ENCODE measurements around the gene WSCD2. TPM values are rescaled to one million over a fixed set of nuclear protein-coding genes. Genes with fewer than 3 reads are reported as not detected.

Gene WSCD2
- polyA plus RNA-seq, 1 donor (not counting 4 experiments of a cell fraction or from before 2014, with no cell fraction given): not detected

DNA sequence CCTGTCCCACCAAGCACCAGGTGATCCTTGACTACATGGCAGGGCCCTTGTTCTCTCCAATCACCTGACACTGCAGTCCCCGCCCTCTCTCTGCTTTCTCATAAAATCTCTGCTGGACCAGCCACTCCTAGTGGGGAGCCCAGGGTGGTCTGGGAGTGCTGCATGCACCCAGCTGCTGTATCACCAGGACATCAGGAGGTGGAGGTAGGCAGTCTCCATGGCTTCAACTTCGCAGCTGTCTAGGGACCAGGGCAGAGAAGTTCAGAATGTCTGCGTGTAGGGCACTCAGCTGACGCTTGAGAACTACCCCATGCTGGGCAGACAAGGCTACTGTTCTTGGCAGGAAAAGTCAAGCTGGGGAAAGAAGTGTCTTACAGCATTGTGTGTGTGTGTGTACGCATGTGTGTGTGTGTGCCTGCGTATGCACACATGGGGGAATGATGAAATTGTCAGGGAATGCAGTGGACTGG lies 2.6 kb downstream of the WSCD2 start:
- Histone ChIP-seq H3K79me2 (ENCODE audit: control insufficient read depth, insufficient read depth, low read length) (no peaks in the 10 kb centered on the region), H3K9ac (ENCODE audit: control insufficient read depth, extremely low read depth, insufficient read depth, low read length) (no peak overlapping the region), H3K27me3 (ENCODE audit: control insufficient read depth, extremely low read depth, insufficient read depth, low read length) (peaks cover 47% of the 10 kb centered on the region), H2AFZ (ENCODE audit: control insufficient read depth, low read length) (no peak overlapping the region), H3K4me2 (ENCODE audit: control insufficient read depth, extremely low read depth, insufficient read depth, low read depth, low read length) (no peak overlapping the region), H3K4me1 (ENCODE audit: control insufficient read depth, extremely low read depth, insufficient read depth, low read length) (no peaks in the 10 kb centered on the region), H4K20me1 (ENCODE audit: control insufficient read depth, extremely low read depth, insufficient read depth, low read length) (no peaks in the 10 kb centered on the region), H3K36me3 (ENCODE audit: control insufficient read depth in 2 of 2, extremely low read depth in 1 of 2, insufficient read depth in 2 of 2, low read length in 2 of 2) (no peaks in the 10 kb centered on the region), H3K4me3 (ENCODE audit: control insufficient read depth in 2 of 3, extremely low read depth in 1 of 3, insufficient read depth in 2 of 3, low read depth in 1 of 3, low read length in 3 of 3) (no peak overlapping the region), H3K9me1 (ENCODE audit: control insufficient read depth, extremely low read depth, insufficient read depth, low read length) (no peaks in the 10 kb centered on the region), H3K9me3 (ENCODE audit: control insufficient read depth, low read depth, low read length) (no peaks in the 10 kb centered on the region), H3K27ac (ENCODE audit: control insufficient read depth, insufficient read depth, low read length) (no peak overlapping the region)
- FAIRE-seq: no peak
- TF ChIP-seq, protein P1, sequence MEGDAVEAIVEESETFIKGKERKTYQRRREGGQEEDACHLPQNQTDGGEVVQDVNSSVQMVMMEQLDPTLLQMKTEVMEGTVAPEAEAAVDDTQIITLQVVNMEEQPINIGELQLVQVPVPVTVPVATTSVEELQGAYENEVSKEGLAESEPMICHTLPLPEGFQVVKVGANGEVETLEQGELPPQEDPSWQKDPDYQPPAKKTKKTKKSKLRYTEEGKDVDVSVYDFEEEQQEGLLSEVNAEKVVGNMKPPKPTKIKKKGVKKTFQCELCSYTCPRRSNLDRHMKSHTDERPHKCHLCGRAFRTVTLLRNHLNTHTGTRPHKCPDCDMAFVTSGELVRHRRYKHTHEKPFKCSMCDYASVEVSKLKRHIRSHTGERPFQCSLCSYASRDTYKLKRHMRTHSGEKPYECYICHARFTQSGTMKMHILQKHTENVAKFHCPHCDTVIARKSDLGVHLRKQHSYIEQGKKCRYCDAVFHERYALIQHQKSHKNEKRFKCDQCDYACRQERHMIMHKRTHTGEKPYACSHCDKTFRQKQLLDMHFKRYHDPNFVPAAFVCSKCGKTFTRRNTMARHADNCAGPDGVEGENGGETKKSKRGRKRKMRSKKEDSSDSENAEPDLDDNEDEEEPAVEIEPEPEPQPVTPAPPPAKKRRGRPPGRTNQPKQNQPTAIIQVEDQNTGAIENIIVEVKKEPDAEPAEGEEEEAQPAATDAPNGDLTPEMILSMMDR (optimal IDR thresholded peaks at IDR 0.05 in 1 of 3, IDR thresholded peaks at IDR 0.05 in 1 of 3, conservative IDR thresholded peaks at IDR 0.05 in 1 of 3; ENCODE audit: extremely low read depth in 1 of 3, insufficient read depth in 2 of 3, low read length in 3 of 3): no peak
- no peak for TF ChIP-seq EZH2 (IDR thresholded peaks at IDR 0.05; ENCODE audit: low read length)
- dilution Hi-C loops (cut with MboI; ENCODE audit: extremely low pct_ligation_motif_present, low sequenced_read_pairs): no loop called here
- DNase-seq (ENCODE audit: low read depth, low spot score): no peak

GRCh38 chr12:108133482-108133881 lies 4.4 kb downstream of the WSCD2 start:
- dilution Hi-C loops (cut with MboI; ENCODE audit: extremely low pct_ligation_motif_present, low sequenced_read_pairs): no loop called here
- H2AFZ ChIP-seq (ENCODE audit: control insufficient read depth, low read length): no peak overlapping the region
- no peak for FAIRE-seq
- no peak overlapping the region for H3K27ac ChIP-seq (ENCODE audit: control insufficient read depth, insufficient read depth, low read length)
- no peak for DNase-seq (ENCODE audit: low read depth, low spot score)
- no peaks in the 10 kb centered on the region for H3K4me1 ChIP-seq (ENCODE audit: control insufficient read depth, extremely low read depth, insufficient read depth, low read length)
- TF ChIP-seq, protein P1 (optimal IDR thresholded peaks at IDR 0.05 in 1 of 3, IDR thresholded peaks at IDR 0.05 in 1 of 3, conservative IDR thresholded peaks at IDR 0.05 in 1 of 3; ENCODE audit: extremely low read depth in 1 of 3, insufficient read depth in 2 of 3, low read length in 3 of 3): no peak
- TF ChIP-seq EZH2 (IDR thresholded peaks at IDR 0.05; ENCODE audit: low read length): no peak
- H4K20me1 ChIP-seq (ENCODE audit: control insufficient read depth, extremely low read depth, insufficient read depth, low read length): no peaks in the 10 kb centered on the region
- H3K9me1 ChIP-seq (ENCODE audit: control insufficient read depth, extremely low read depth, insufficient read depth, low read length): no peaks in the 10 kb centered on the region
- H3K4me2 ChIP-seq (ENCODE audit: control insufficient read depth, extremely low read depth, insufficient read depth, low read depth, low read length): no peak overlapping the region
- no peaks in the 10 kb centered on the region for H3K79me2 ChIP-seq (ENCODE audit: control insufficient read depth, insufficient read depth, low read length)
- H3K27me3 ChIP-seq (ENCODE audit: control insufficient read depth, extremely low read depth, insufficient read depth, low read length): peaks cover 38% of the 10 kb centered on the region
- H3K9ac ChIP-seq (ENCODE audit: control insufficient read depth, extremely low read depth, insufficient read depth, low read length): no peak overlapping the region
- no peaks in the 10 kb centered on the region for H3K9me3 ChIP-seq (ENCODE audit: control insufficient read depth, low read depth, low read length)
- no peaks in the 10 kb centered on the region for H3K36me3 ChIP-seq (ENCODE audit: control insufficient read depth in 2 of 2, extremely low read depth in 1 of 2, insufficient read depth in 2 of 2, low read length in 2 of 2)
- no peak overlapping the region for H3K4me3 ChIP-seq (ENCODE audit: control insufficient read depth in 2 of 3, extremely low read depth in 1 of 3, insufficient read depth in 2 of 3, low read depth in 1 of 3, low read length in 3 of 3)
